Activated CD8-positive, alpha-beta T cell treated with anti-CD3 and anti-CD28 coated beads for 36 hours (primary cell): Measurements from ENCODE around the gene PSPH. TPM values are rescaled to one million over a fixed set of nuclear protein-coding genes. Genes with fewer than 3 reads are reported as not detected.
"Not testable (repeated sequence)": the region's sequence is repeated elsewhere in the genome, so short reads cannot be mapped to it uniquely, and the experiment has no call there.

Source experiments
- ATAC-seq: fragments of 200-7000 bp; cut with Tn5 transposase; one replicate; pipeline ENCODE4 v1.10.0; 2021; ENCODE audit warnings: mild to moderate bottlenecking, moderate library complexity
- CTCF ChIA-PET: fragments of 350-600 bp; sonication (Branson Sonifier 250); formaldehyde crosslinking; loops from one replicate; lab custom pipeline; 2021; ENCODE audit warnings: antibody characterized with exemption; lab: Charles Lee
- POLR2A ChIA-PET: fragments of 350-600 bp; sonication (Branson Sonifier 250); formaldehyde crosslinking; loops from one replicate; lab custom pipeline; 2021; ENCODE audit warnings: antibody characterized with exemption; lab: Charles Lee
- DNase-seq: peaks from one replicate; pipeline ENCODE4 v3.0.0-alpha.2; 2020
- H3K27ac Mint-ChIP-seq: one replicate; pipeline ENCODE4 v1.8.0; 2021; ENCODE audit warnings: mild to moderate bottlenecking, mixed read lengths
- H3K27me3 Mint-ChIP-seq: one replicate; pipeline ENCODE4 v1.8.0; 2021; ENCODE audit warnings: mixed read lengths
- H3K36me3 Mint-ChIP-seq: one replicate; pipeline ENCODE4 v1.8.0; 2021; ENCODE audit warnings: low read depth, mixed read lengths
- H3K4me1 Mint-ChIP-seq: one replicate; pipeline ENCODE4 v1.8.0; 2021; ENCODE audit warnings: low read depth, mixed read lengths
- H3K4me3 Mint-ChIP-seq: one replicate; pipeline ENCODE4 v1.8.0; 2021; ENCODE audit warnings: mild to moderate bottlenecking, moderate library complexity, mixed read lengths
- H3K9me3 Mint-ChIP-seq: one replicate; pipeline ENCODE4 v1.8.0; 2021; ENCODE audit warnings: mixed read lengths
- CTCF ChIP-seq: fragments of 200-600 bp; IDR thresholded peaks from one replicate; pipeline ENCODE4 v1.8.0; 2022; ENCODE audit warnings: antibody characterized with exemption, mild to moderate bottlenecking
- intact Hi-C: fragments of 100-400 bp; cut with micrococcal nuclease; formaldehyde crosslinking; loops from one replicate; pipeline ENCODE4 v1.10.0; 2022
- total RNA-seq, 2 experiments: library from RNA; stranded (reverse); gene quantifications; one replicate each; pipeline ENCODE4 v1.2.3, GENCODE V29; 2021

The PSPH gene
- total RNA-seq, 2 experiments from 2014 or later = 31.2 to 33.8 TPM

GRCh38 chr7:56062382-56062781 lies 11.1 kb upstream of the PSPH start:
- intact Hi-C loops = no loop called here

DNA sequence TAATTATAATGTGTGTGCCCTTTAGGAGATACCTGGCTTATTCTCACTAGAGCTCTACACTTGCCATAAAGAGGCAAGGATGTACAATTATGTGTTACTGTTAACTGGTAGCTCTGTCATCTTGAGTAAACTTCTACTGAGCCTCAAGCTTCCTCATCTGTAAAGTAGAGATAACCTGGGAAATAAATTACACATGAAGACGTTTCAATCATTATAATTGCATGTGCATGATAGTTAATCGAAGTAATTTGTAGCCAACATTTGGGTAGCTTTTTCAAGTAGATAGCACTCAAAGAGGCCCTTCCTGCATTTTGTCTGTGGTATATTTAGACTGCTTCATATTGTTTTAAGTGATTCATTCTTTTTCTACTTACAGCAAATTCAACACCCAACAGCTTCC lies 2.7 kb upstream of the PSPH start:
- intact Hi-C loops = loop anchor here (5.0 kb wide), 1 partner anchor 53 kb away; the partner anchor contains the start of gene CHCHD2
- no peak for ATAC-seq
- H3K4me1 Mint-ChIP-seq = peaks cover 52% of the 10 kb centered on the region
- no peaks in the 10 kb centered on the region for H3K9me3 Mint-ChIP-seq
- peaks cover 60% of the 10 kb centered on the region for H3K36me3 Mint-ChIP-seq
- no peaks in the 10 kb centered on the region for H3K27me3 Mint-ChIP-seq
- H3K27ac Mint-ChIP-seq = peak overlapping the region; percentile 76
- CTCF ChIA-PET = interaction anchor here (0.8 to 2.5 kb wide), 4 partner anchors 9 to 49 kb away, joined by 5 to 16 read pairs (median 5); no protein-coding TSS in a partner anchor
- peak overlapping the region; percentile 58 for H3K4me3 Mint-ChIP-seq
- POLR2A ChIA-PET = interaction anchor here (2.0 kb wide), 2 partner anchors 9 to 10 kb away, joined by 7 to 9 read pairs; partner anchors contain the start of gene SUMF2
- TF ChIP-seq CTCF = no peak
- no peak for DNase-seq

More at GRCh38 chr7:56062382-56062781, 11.1 kb upstream of the PSPH start:
- H3K9me3 Mint-ChIP-seq = no peaks in the 10 kb centered on the region
- H3K4me3 Mint-ChIP-seq = peak overlapping the region; percentile 22
- DNase-seq (peak; percentile 16), ATAC-seq (peak; percentile 18)
- POLR2A ChIA-PET = interaction anchor here (1.2 to 2.1 kb wide), 3 partner anchors 9 to 12 kb away, joined by 4 to 8 read pairs (median 7); partner anchors contain the start of genes CCT6A and PSPH
- peaks cover 50% of the 10 kb centered on the region for H3K4me1 Mint-ChIP-seq
- CTCF ChIA-PET = interaction anchor here (1.3 to 4.8 kb wide), 3 partner anchors 8 to 12 kb away, joined by 5 to 47 read pairs (median 7); partner anchors contain the start of genes CCT6A and PSPH
- peaks cover 60% of the 10 kb centered on the region for H3K36me3 Mint-ChIP-seq
- H3K27ac Mint-ChIP-seq = peak overlapping the region; percentile 91
- no peaks in the 10 kb centered on the region for H3K27me3 Mint-ChIP-seq
- no peak for TF ChIP-seq CTCF

GRCh38 chr7:56053379-56053778 lies 2.1 kb upstream of the PSPH start:
- peak overlapping the region; percentile 94 for H3K4me3 Mint-ChIP-seq
- no peak for TF ChIP-seq CTCF
- H3K27ac Mint-ChIP-seq = peak overlapping the region; percentile 55
- ATAC-seq (no peak), DNase-seq (no peak)
- H3K36me3 Mint-ChIP-seq = peaks cover 55% of the 10 kb centered on the region
- no peaks in the 10 kb centered on the region for H3K9me3 Mint-ChIP-seq
- POLR2A ChIA-PET = interaction anchor here (2.0 kb wide), 2 partner anchors 9 to 11 kb away, joined by 7 to 9 read pairs; partner anchors contain the start of gene SUMF2
- no peaks in the 10 kb centered on the region for H3K27me3 Mint-ChIP-seq
- intact Hi-C loops = loop anchor here (5.0 kb wide), 1 partner anchor 54 kb away; the partner anchor contains the start of gene CHCHD2
- peaks cover 50% of the 10 kb centered on the region for H3K4me1 Mint-ChIP-seq
- CTCF ChIA-PET = interaction anchor here (0.8 to 2.5 kb wide), 3 partner anchors 10 to 20 kb away, joined by 5 to 16 read pairs (median 5); no protein-coding TSS in a partner anchor

DNA sequence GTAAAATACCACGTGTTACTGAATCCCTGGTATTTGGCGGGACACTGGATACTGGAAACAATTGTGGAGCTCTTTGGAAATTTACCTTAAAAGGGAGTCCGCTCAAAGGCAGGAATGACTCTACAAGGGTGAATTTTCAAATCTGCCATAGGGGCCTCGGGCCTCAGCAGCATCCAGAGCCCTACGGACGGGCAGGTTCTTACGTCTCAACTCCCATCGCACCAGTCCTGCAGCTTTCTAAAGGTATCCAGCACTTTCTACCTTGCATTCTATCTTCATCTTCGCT lies 248 bp downstream of the PSPH start:
- intact Hi-C loops = loop anchor here (1.0 to 5.0 kb wide), 2 partner anchors 13 to 56 kb away; partner anchors contain the start of genes CHCHD2 and SUMF2
- no peaks in the 10 kb centered on the region for H3K9me3 Mint-ChIP-seq
- TF ChIP-seq CTCF = no peak
- no peaks in the 10 kb centered on the region for H3K27me3 Mint-ChIP-seq
- no peak for DNase-seq
- POLR2A ChIA-PET = interaction anchor here (0.7 to 1.9 kb wide), 7 partner anchors 10 to 38 kb away, joined by 3 to 18 read pairs (median 7); partner anchors contain the start of gene SUMF2
- H3K36me3 Mint-ChIP-seq = peaks cover 41% of the 10 kb centered on the region
- H3K4me1 Mint-ChIP-seq = peaks cover 43% of the 10 kb centered on the region
- H3K4me3 Mint-ChIP-seq = peak overlapping the region; percentile 94
- ATAC-seq = no peak
- CTCF ChIA-PET = interaction anchor here (0.7 to 1.5 kb wide), 5 partner anchors 12 to 52 kb away, joined by 3 to 7 read pairs (median 4); partner anchors contain the start of gene SUMF2
- H3K27ac Mint-ChIP-seq = peak overlapping the region; percentile 94

DNA sequence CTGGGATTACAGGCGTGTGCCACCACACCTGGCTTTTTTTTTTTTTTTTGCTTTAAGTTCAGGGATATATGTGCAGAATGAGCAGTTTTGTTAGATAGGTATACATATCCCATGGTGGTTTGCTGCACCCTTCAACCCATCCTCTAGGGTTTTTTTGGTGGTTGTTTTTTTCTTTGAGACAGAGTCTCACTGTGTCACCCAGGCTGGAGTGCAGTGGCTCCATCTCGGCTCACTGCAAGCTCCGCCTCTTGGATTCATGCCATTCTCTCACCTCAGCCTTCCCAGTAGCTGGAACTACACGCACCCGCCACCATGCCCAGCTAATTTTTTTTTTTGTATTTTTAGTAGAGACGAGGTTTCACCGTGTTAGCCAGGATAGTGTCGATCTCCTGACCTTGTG lies 2.5 kb downstream of the PSPH start:
- H3K27me3 Mint-ChIP-seq, DNase-seq, CTCF ChIA-PET, H3K4me3 Mint-ChIP-seq, POLR2A ChIA-PET, intact Hi-C loops, ATAC-seq, H3K9me3 Mint-ChIP-seq: not testable (repeated sequence)
- peaks cover 24% of the 10 kb centered on the region for H3K36me3 Mint-ChIP-seq
- H3K27ac Mint-ChIP-seq = peak overlapping the region; percentile 1
- H3K4me1 Mint-ChIP-seq = peaks cover 25% of the 10 kb centered on the region
